Tibial artery (tissue), 4 donors: Measurements from ENCODE around the gene AGXT.

ENCODE experiments used
- DNase-seq, 2 donors: peaks; one replicate each; pipeline ENCODE4 v3.0.0-alpha.2; 2019
- H3K27ac ChIP-seq, 2 donors: fragments of 200-600 bp; sonication (generic) in 1 of 2; 1 replicate in 1 of 2; 2 replicates in 1 of 2; pipeline ENCODE4 v1.5.1; 2018 to 2019; ENCODE audit warnings: mild to moderate bottlenecking in 1 of 2
- H3K27me3 ChIP-seq, 2 donors: fragments of 200-600 bp; sonication (generic) in 1 of 2; one replicate each; pipeline versions ENCODE4 v1.5.1 to v1.6.0; 2016 to 2019
- H3K36me3 ChIP-seq, 3 donors: fragments of 200-600 bp; sonication (generic) in 2 of 3; one replicate each; pipeline ENCODE4 v1.5.1; 2016 to 2019; ENCODE audit warnings: mild to moderate bottlenecking in 2 of 3
- H3K4me1 ChIP-seq, 4 donors: fragments of 200-600 bp; sonication (generic) in 2 of 4; 1 replicate in 3 of 4; 2 replicates in 1 of 4; pipeline ENCODE4 v1.5.1; 2016 to 2019
- H3K4me3 ChIP-seq, 2 donors: fragments of 200-600 bp; sonication (generic) in 1 of 2; 1 replicate in 1 of 2; 2 replicates in 1 of 2; pipeline ENCODE4 v1.5.1; 2018 to 2019; ENCODE audit warnings: mild to moderate bottlenecking in 2 of 2
- H3K9me3 ChIP-seq, 3 donors: fragments of 200-600 bp; sonication (generic) in 1 of 3; one replicate each; pipeline ENCODE4 v1.5.1; 2016 to 2019
- CTCF ChIP-seq, 2 experiments: fragments of 200-600 bp in 1 of 2; fragments of 450-650 bp in 1 of 2; IDR thresholded peaks; one replicate each; pipeline ENCODE4 v1.5.1; 2017 to 2019; ENCODE audit warnings: antibody characterized with exemption in 2 of 2, mild to moderate bottlenecking in 1 of 2, moderate library complexity in 1 of 2
- intact Hi-C: fragments of 100-400 bp; cut with DNase I; formaldehyde crosslinking; loops from one replicate; pipeline ENCODE4 v1.15.0; 2023; ENCODE audit warnings: low total_unique reads

Gene AGXT

GRCh38 chr2:240868286-240869108 lies at the start of gene AGXT:
Gene AGXT (plus strand): TSS chr2:240868824. CDS start chr2:240868866, 42 bp downstream.
- H3K4me3 ChIP-seq, result no peak within 1 kb of the TSS
- TF ChIP-seq CTCF (IDR thresholded peaks at IDR 0.05), result no peak
- H3K36me3 ChIP-seq, result no peaks in the 10 kb centered on the region
- no peak within 1 kb of the TSS for H3K27ac ChIP-seq
- no peaks in the 10 kb centered on the region for H3K4me1 ChIP-seq
- DNase-seq, result peak in 1 of 2 donors; percentile 54
- intact Hi-C loops, result no loop called here
- H3K9me3 ChIP-seq, result no peaks in the 10 kb centered on the region
- peaks cover 0 to 43% of the 10 kb centered on the region in 2 donors for H3K27me3 ChIP-seq

GRCh38 chr2:240819126-240819857 lies 49.3 kb upstream of the AGXT start:
- Histone ChIP-seq H3K27me3 (peaks cover 0 to 81% of the 10 kb centered on the region in 2 donors), H3K36me3 (no peaks in the 10 kb centered on the region), H3K27ac (no peak overlapping the region), H3K4me3 (peak overlapping the region; percentile 19 to 34), H3K4me1 (peaks cover 0 to 32% (median 25%) of the 10 kb centered on the region in 4 donors), H3K9me3 (peaks cover 0 to 8% (median 0%) of the 10 kb centered on the region in 3 donors)
- DNase-seq, result no peak
- TF ChIP-seq CTCF (IDR thresholded peaks at IDR 0.05), result no peak
- intact Hi-C loops, result no loop called here

GRCh38 chr2:240819858-240820606 lies 48.6 kb upstream of the AGXT start, which contains the start of gene KIF1A:
Gene KIF1A (minus strand): TSS chr2:240820219. CDS start chr2:240797752, 22,467 bp downstream.
- no peaks in the 10 kb centered on the region for H3K36me3 ChIP-seq
- peak within 1 kb of the TSS; percentile 19 to 34 for H3K4me3 ChIP-seq
- TF ChIP-seq CTCF (IDR thresholded peaks at IDR 0.05), result no peak
- H3K27ac ChIP-seq, result no peak within 1 kb of the TSS
- H3K27me3 ChIP-seq, result peaks cover 0 to 88% of the 10 kb centered on the region in 2 donors
- intact Hi-C loops, result no loop called here
- no peak for DNase-seq
- peaks cover 0 to 32% (median 25%) of the 10 kb centered on the region in 4 donors for H3K4me1 ChIP-seq
- peaks cover 0 to 6% (median 0%) of the 10 kb centered on the region in 3 donors for H3K9me3 ChIP-seq

- Histone ChIP-seq H3K4me1 (peaks cover 0 to 32% (median 25%) of the 10 kb centered on the region in 4 donors), H3K27me3 (peaks cover 0 to 94% of the 10 kb centered on the region in 2 donors), H3K9me3 (peaks cover 0 to 5% (median 0%) of the 10 kb centered on the region in 3 donors), H3K36me3 (no peaks in the 10 kb centered on the region), H3K27ac (no peak overlapping the region), H3K4me3 (peak overlapping the region in 1 of 2 donors; percentile 34)
- intact Hi-C loops, result no loop called here
- no peak for DNase-seq
- no peak for TF ChIP-seq CTCF (IDR thresholded peaks at IDR 0.05)
Observed at GRCh38 chr2:240820607-240821428, 47.8 kb upstream of the AGXT start.
